Measurements from ENCODE around the gene DUT. TPM values are rescaled to one million over a fixed set of nuclear protein-coding genes. Genes with fewer than 3 reads are reported as not detected.
A peak's percentile ranks its signal among the peaks of the same experiment; 100 is the strongest.

DUT gene
- total RNA-seq, 1 donor from 2014 or later: 41.4 TPM

- Histone ChIP-seq H4K20me1 (ENCODE audit: insufficient read depth, low read length) (no peaks in the 10 kb centered on the region), H3K4me2 (ENCODE audit: low read length) (peak overlapping the region; percentile 32), H3K9me3 (ENCODE audit: insufficient read depth, low read depth, low read length) (no peaks in the 10 kb centered on the region), H3K27ac (ENCODE audit: low read depth, low read length) (peak overlapping the region; percentile 73), H3K4me1 (ENCODE audit: insufficient read depth, low read length) (peaks cover 31% of the 10 kb centered on the region), H3K9ac (ENCODE audit: low read length) (peak overlapping the region; percentile 22), H3K36me3 (ENCODE audit: insufficient read depth, low read length) (no peaks in the 10 kb centered on the region), H3K27me3 (ENCODE audit: insufficient read depth, low read length) (no peaks in the 10 kb centered on the region), H3K4me3 (ENCODE audit: insufficient read depth, low read depth, low read length) (no peak overlapping the region), H2AFZ (ENCODE audit: low read depth, low read length) (no peak overlapping the region), H3K79me2 (ENCODE audit: insufficient read depth, low read length) (no peaks in the 10 kb centered on the region)
- DNase-seq (ENCODE audit: low read depth) (peak; percentile 99), FAIRE-seq (peak; percentile 47)
- no peaks in the 10 kb centered on the region for H3K27me3 Mint-ChIP-seq (ENCODE audit: low read depth, unreplicated experiment)
- no peaks in the 10 kb centered on the region for H3K9me3 Mint-ChIP-seq (ENCODE audit: unreplicated experiment)
- H3K27ac Mint-ChIP-seq (ENCODE audit: unreplicated experiment): no peak overlapping the region
- H3K4me1 Mint-ChIP-seq (ENCODE audit: low read depth, unreplicated experiment): peaks cover 30% of the 10 kb centered on the region
- H3K4me3 Mint-ChIP-seq (ENCODE audit: unreplicated experiment): no peak overlapping the region
- no peaks in the 10 kb centered on the region for H3K36me3 Mint-ChIP-seq (ENCODE audit: low read depth, unreplicated experiment)
- TF ChIP-seq CTCF (IDR thresholded peaks at IDR 0.05; ENCODE audit: insufficient read depth, low read depth, low read length) (no peak), EZH2 (IDR thresholded peaks at IDR 0.05; ENCODE audit: insufficient read depth, low read length) (no peak)
These were observed 54.0 kb downstream of the DUT start for GRCh38 chr15:48385031-48385830.

- Histone ChIP-seq H3K79me2 (ENCODE audit: insufficient read depth, low read length) (no peaks in the 10 kb centered on the region), H3K27me3 (ENCODE audit: insufficient read depth, low read length) (no peaks in the 10 kb centered on the region), H3K4me1 (ENCODE audit: insufficient read depth, low read length) (peaks cover 32% of the 10 kb centered on the region), H3K4me3 (ENCODE audit: insufficient read depth, low read depth, low read length) (no peak overlapping the region), H3K9ac (ENCODE audit: low read length) (no peak overlapping the region), H2AFZ (ENCODE audit: low read depth, low read length) (no peak overlapping the region), H3K36me3 (ENCODE audit: insufficient read depth, low read length) (no peaks in the 10 kb centered on the region), H3K4me2 (ENCODE audit: low read length) (peak overlapping the region; percentile 40), H4K20me1 (ENCODE audit: insufficient read depth, low read length) (no peaks in the 10 kb centered on the region), H3K9me3 (ENCODE audit: insufficient read depth, low read depth, low read length) (no peaks in the 10 kb centered on the region), H3K27ac (ENCODE audit: low read depth, low read length) (no peak overlapping the region)
- Mint-ChIP-seq H3K4me1 (ENCODE audit: low read depth, unreplicated experiment) (peaks cover 38% of the 10 kb centered on the region), H3K36me3 (ENCODE audit: low read depth, unreplicated experiment) (no peaks in the 10 kb centered on the region), H3K4me3 (ENCODE audit: unreplicated experiment) (no peak overlapping the region), H3K27ac (ENCODE audit: unreplicated experiment) (peak overlapping the region; percentile 75), H3K27me3 (ENCODE audit: low read depth, unreplicated experiment) (no peaks in the 10 kb centered on the region), H3K9me3 (ENCODE audit: unreplicated experiment) (no peaks in the 10 kb centered on the region)
- no peak for TF ChIP-seq EZH2 (IDR thresholded peaks at IDR 0.05; ENCODE audit: insufficient read depth, low read length)
- TF ChIP-seq CTCF (IDR thresholded peaks at IDR 0.05; ENCODE audit: insufficient read depth, low read depth, low read length): no peak
- FAIRE-seq (no peak), DNase-seq (ENCODE audit: low read depth) (peak; percentile 58)
These were observed 57.0 kb downstream of the DUT start for GRCh38 chr15:48388016-48388851.
